Measurements from ENCODE around the gene PGF. TPM values are rescaled to one million over a fixed set of nuclear protein-coding genes. Genes with fewer than 3 reads are reported as not detected.

The PGF gene
- polyA plus RNA-seq, 1 donor (not counting 4 experiments of a cell fraction or from before 2014, with no cell fraction given), result 16.5 TPM

- Histone ChIP-seq H3K9me1 (ENCODE audit: control insufficient read depth, extremely low read depth, insufficient read depth, low read length) (no peaks in the 10 kb centered on the region), H3K79me2 (ENCODE audit: control insufficient read depth, insufficient read depth, low read length) (no peaks in the 10 kb centered on the region), H4K20me1 (ENCODE audit: control insufficient read depth, extremely low read depth, insufficient read depth, low read length) (no peaks in the 10 kb centered on the region), H3K27me3 (ENCODE audit: control insufficient read depth, extremely low read depth, insufficient read depth, low read length) (no peaks in the 10 kb centered on the region), H3K4me3 (ENCODE audit: control insufficient read depth in 2 of 3, extremely low read depth in 1 of 3, insufficient read depth in 2 of 3, low read depth in 1 of 3, low read length in 3 of 3) (no peak overlapping the region), H3K9ac (ENCODE audit: control insufficient read depth, extremely low read depth, insufficient read depth, low read length) (no peak overlapping the region), H2AFZ (ENCODE audit: control insufficient read depth, low read length) (no peak overlapping the region), H3K27ac (ENCODE audit: control insufficient read depth, insufficient read depth, low read length) (no peak overlapping the region), H3K36me3 (ENCODE audit: control insufficient read depth in 2 of 2, extremely low read depth in 1 of 2, insufficient read depth in 2 of 2, low read length in 2 of 2) (peaks cover 13 to 27% of the 10 kb centered on the region in 2 experiments), H3K9me3 (ENCODE audit: control insufficient read depth, low read depth, low read length) (no peaks in the 10 kb centered on the region), H3K4me2 (ENCODE audit: control insufficient read depth, extremely low read depth, insufficient read depth, low read depth, low read length) (no peak overlapping the region), H3K4me1 (ENCODE audit: control insufficient read depth, extremely low read depth, insufficient read depth, low read length) (peaks cover 6% of the 10 kb centered on the region)
- no peak for FAIRE-seq
- TF ChIP-seq CTCF (optimal IDR thresholded peaks at IDR 0.05 in 1 of 3, IDR thresholded peaks at IDR 0.05 in 1 of 3, conservative IDR thresholded peaks at IDR 0.05 in 1 of 3; ENCODE audit: extremely low read depth in 1 of 3, insufficient read depth in 2 of 3, low read length in 3 of 3) (peak; percentile 25 to 68 (median 45)), EZH2 (IDR thresholded peaks at IDR 0.05; ENCODE audit: low read length) (no peak)
- dilution Hi-C loops (cut with MboI; ENCODE audit: extremely low pct_ligation_motif_present, low sequenced_read_pairs), result no loop called here
- no peak for DNase-seq (ENCODE audit: low read depth, low spot score)
These were observed 48.4 kb downstream of the PGF start for GRCh38 chr14:74906925-74907521.

- H3K36me3 ChIP-seq (ENCODE audit: control insufficient read depth in 2 of 2, extremely low read depth in 1 of 2, insufficient read depth in 2 of 2, low read length in 2 of 2), result peaks cover 16 to 40% of the 10 kb centered on the region in 2 experiments
- H3K27ac ChIP-seq (ENCODE audit: control insufficient read depth, insufficient read depth, low read length), result no peak overlapping the region
- no peaks in the 10 kb centered on the region for H4K20me1 ChIP-seq (ENCODE audit: control insufficient read depth, extremely low read depth, insufficient read depth, low read length)
- H3K9me3 ChIP-seq (ENCODE audit: control insufficient read depth, low read depth, low read length), result no peaks in the 10 kb centered on the region
- dilution Hi-C loops (cut with MboI; ENCODE audit: extremely low pct_ligation_motif_present, low sequenced_read_pairs), result no loop called here
- no peaks in the 10 kb centered on the region for H3K9me1 ChIP-seq (ENCODE audit: control insufficient read depth, extremely low read depth, insufficient read depth, low read length)
- TF ChIP-seq EZH2 (IDR thresholded peaks at IDR 0.05; ENCODE audit: low read length) (no peak), CTCF (optimal IDR thresholded peaks at IDR 0.05 in 1 of 3, IDR thresholded peaks at IDR 0.05 in 1 of 3, conservative IDR thresholded peaks at IDR 0.05 in 1 of 3; ENCODE audit: extremely low read depth in 1 of 3, insufficient read depth in 2 of 3, low read length in 3 of 3) (peak; percentile 86 to 99 (median 95))
- no peak overlapping the region for H3K4me3 ChIP-seq (ENCODE audit: control insufficient read depth in 2 of 3, extremely low read depth in 1 of 3, insufficient read depth in 2 of 3, low read depth in 1 of 3, low read length in 3 of 3)
- H3K79me2 ChIP-seq (ENCODE audit: control insufficient read depth, insufficient read depth, low read length), result no peaks in the 10 kb centered on the region
- H3K4me1 ChIP-seq (ENCODE audit: control insufficient read depth, extremely low read depth, insufficient read depth, low read length), result no peaks in the 10 kb centered on the region
- H3K27me3 ChIP-seq (ENCODE audit: control insufficient read depth, extremely low read depth, insufficient read depth, low read length), result no peaks in the 10 kb centered on the region
- H2AFZ ChIP-seq (ENCODE audit: control insufficient read depth, low read length), result no peak overlapping the region
- FAIRE-seq (peak; percentile 77), DNase-seq (ENCODE audit: low read depth, low spot score) (no peak)
- no peak overlapping the region for H3K4me2 ChIP-seq (ENCODE audit: control insufficient read depth, extremely low read depth, insufficient read depth, low read depth, low read length)
- H3K9ac ChIP-seq (ENCODE audit: control insufficient read depth, extremely low read depth, insufficient read depth, low read length), result no peak overlapping the region
These were observed 49.7 kb downstream of the PGF start for GRCh38 chr14:74905595-74906142.

All from keratinocyte (primary cell).